ENCODE data around the gene RBBP7.
A peak's percentile ranks its signal among the peaks of the same experiment; 100 is the strongest.

Gene RBBP7

DNA sequence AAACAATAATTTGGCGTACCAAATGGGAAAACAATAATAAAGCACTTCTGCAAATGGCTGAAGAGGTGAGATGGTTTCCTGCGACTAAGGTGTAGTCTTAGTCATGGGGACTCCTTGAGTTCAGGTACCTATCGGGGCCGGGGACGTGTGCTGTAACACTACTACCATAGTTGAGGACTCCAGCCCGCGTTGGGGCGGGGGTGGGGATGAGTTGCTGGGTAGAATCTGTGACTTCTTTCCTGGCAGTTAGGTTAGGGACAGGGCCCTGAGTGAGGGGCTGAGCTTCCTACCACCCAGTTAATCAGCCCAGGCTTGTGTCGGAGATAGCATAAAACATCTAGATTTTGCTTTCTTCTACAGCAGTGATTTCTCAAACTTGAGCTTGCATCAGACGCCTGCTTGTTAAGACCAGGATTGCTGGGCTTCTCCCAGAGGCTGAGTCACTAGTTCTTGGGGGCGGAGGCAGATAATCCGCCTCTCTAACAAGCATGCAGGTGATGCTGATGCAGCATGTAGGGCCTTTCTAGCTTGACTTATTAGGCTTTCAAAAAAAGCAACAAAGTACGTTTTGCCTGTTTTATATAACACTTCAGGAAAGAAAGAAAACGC is 30.2 kb downstream of the RBBP7 start:
- Histone ChIP-seq H3K4me3 (ENCODE audit: low read depth in 1 of 2, low read length in 2 of 2) (no peak overlapping the region), H3K9me3 (ENCODE audit: control insufficient read depth in 1 of 2, low read length in 2 of 2) (no peaks in the 10 kb centered on the region), H3K36me3 (ENCODE audit: control insufficient read depth in 1 of 2, insufficient read depth in 2 of 2, low read length in 2 of 2) (peaks cover 15 to 25% of the 10 kb centered on the region in 2 donors), H3K27ac (ENCODE audit: low read length) (no peak overlapping the region), H3K27me3 (ENCODE audit: low read depth, low read length) (no peaks in the 10 kb centered on the region), H3K4me1 (ENCODE audit: control insufficient read depth in 1 of 2, insufficient read depth in 2 of 2, low read length in 2 of 2) (peaks cover 0 to 2% of the 10 kb centered on the region in 2 donors)

DNA sequence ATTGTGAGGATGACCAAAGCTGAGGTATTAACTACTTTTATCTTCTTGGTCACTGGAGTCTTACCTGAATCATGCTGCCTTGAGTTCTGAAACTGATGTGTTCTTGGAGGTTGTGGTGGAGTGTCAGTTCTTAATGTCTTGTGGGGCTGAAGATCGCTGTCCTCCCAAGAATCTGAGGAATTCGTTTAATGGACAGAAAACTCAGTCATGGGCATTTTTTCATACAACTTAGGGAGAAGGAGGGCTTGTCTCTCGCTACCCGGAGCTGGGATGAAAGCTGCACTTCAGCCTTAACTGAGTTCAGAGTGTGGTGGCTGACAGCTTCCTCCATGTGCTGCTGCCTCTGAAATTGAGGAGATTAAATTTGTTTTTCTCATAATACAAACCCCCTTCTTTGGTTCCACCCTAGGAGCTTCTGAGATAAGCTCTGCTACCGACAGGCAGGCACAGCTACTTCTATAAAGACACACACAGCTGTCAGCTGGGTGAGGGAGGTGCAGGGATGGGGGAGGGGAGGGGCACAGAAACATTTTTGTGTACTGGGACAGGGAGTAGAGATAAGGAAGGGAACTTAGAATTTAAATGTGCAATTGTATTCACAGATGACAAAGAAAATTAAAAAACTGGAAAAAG is 30.8 kb downstream of the RBBP7 start:
- Histone ChIP-seq H3K27ac (ENCODE audit: low read length) (peak overlapping the region; percentile 39), H3K36me3 (ENCODE audit: control insufficient read depth in 1 of 2, insufficient read depth in 2 of 2, low read length in 2 of 2) (peaks cover 15 to 25% of the 10 kb centered on the region in 2 donors), H3K4me1 (ENCODE audit: control insufficient read depth in 1 of 2, insufficient read depth in 2 of 2, low read length in 2 of 2) (peaks cover 0 to 2% of the 10 kb centered on the region in 2 donors), H3K9me3 (ENCODE audit: control insufficient read depth in 1 of 2, low read length in 2 of 2) (no peaks in the 10 kb centered on the region), H3K27me3 (ENCODE audit: low read depth, low read length) (no peaks in the 10 kb centered on the region), H3K4me3 (ENCODE audit: low read depth in 1 of 2, low read length in 2 of 2) (no peak overlapping the region)

DNA sequence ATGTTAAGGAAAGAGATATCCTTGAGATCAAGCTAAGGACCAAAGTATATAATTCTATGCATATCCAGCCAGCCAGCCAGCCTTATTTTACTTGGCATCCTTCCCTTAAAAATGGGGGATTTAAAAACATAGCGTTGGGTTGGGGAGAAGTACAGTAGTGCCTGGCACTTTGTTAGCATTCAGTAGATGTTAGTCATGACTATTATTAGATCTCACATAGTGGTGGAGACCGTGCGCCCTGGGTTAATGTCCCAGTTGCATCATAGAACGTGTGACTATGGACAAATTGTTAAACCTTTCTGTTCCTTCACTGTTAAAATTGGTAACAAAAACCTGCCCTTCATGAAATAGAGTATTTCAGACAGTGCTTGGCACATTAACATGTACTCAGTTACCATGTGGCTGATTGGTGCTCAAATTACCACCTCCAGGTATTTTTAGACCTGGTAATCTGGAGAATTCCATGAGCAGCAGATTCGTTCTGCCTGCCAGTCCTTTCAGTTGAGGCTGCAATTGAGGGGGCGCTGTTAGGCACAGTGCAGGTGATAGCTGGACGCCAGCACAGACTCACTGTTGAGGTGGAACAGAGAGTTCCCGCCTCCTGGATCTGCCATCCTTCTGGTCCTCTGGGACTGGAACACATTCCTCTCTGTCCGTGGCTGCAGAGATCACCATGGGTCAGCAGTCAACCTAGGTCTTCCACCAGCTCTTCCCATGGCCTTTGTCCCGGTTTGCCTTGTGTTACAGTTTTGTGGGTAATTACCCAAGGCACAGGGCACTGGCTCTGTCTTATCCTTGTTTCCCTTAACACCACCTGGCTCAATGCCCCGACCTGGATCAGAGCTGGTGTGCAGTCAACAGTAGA is 31.7 kb downstream of the RBBP7 start:
- H3K27me3 ChIP-seq (ENCODE audit: low read depth, low read length) = no peaks in the 10 kb centered on the region
- peak overlapping the region; percentile 39 for H3K27ac ChIP-seq (ENCODE audit: low read length)

GRCh38 chrX:16836371-16836770 is 33.8 kb downstream of the RBBP7 start:
- no peaks in the 10 kb centered on the region for H3K27me3 ChIP-seq (ENCODE audit: low read depth, low read length)
- H3K4me3 ChIP-seq (ENCODE audit: low read depth in 1 of 2, low read length in 2 of 2) = no peak overlapping the region
- H3K9me3 ChIP-seq (ENCODE audit: control insufficient read depth in 1 of 2, low read length in 2 of 2) = no peaks in the 10 kb centered on the region
- peaks cover 0 to 2% of the 10 kb centered on the region in 2 donors for H3K4me1 ChIP-seq (ENCODE audit: control insufficient read depth in 1 of 2, insufficient read depth in 2 of 2, low read length in 2 of 2)
- H3K27ac ChIP-seq (ENCODE audit: low read length) = no peak overlapping the region
- H3K36me3 ChIP-seq (ENCODE audit: control insufficient read depth in 1 of 2, insufficient read depth in 2 of 2, low read length in 2 of 2) = peaks cover 15 to 25% of the 10 kb centered on the region in 2 donors

More for the DNA sequence above, 31.7 kb downstream of the RBBP7 start:
- Histone ChIP-seq H3K4me3 (ENCODE audit: low read depth in 1 of 2, low read length in 2 of 2) (no peak overlapping the region), H3K4me1 (ENCODE audit: control insufficient read depth in 1 of 2, insufficient read depth in 2 of 2, low read length in 2 of 2) (peaks cover 0 to 2% of the 10 kb centered on the region in 2 donors), H3K36me3 (ENCODE audit: control insufficient read depth in 1 of 2, insufficient read depth in 2 of 2, low read length in 2 of 2) (peaks cover 23 to 25% of the 10 kb centered on the region in 2 donors), H3K9me3 (ENCODE audit: control insufficient read depth in 1 of 2, low read length in 2 of 2) (no peaks in the 10 kb centered on the region)

- peak overlapping the region; percentile 31 for H3K27ac ChIP-seq (ENCODE audit: low read length)
- H3K9me3 ChIP-seq (ENCODE audit: control insufficient read depth in 1 of 2, low read length in 2 of 2) = no peaks in the 10 kb centered on the region
- peaks cover 0 to 2% of the 10 kb centered on the region in 2 donors for H3K4me1 ChIP-seq (ENCODE audit: control insufficient read depth in 1 of 2, insufficient read depth in 2 of 2, low read length in 2 of 2)
- no peak overlapping the region for H3K4me3 ChIP-seq (ENCODE audit: low read depth in 1 of 2, low read length in 2 of 2)
- peaks cover 15 to 20% of the 10 kb centered on the region in 2 donors for H3K36me3 ChIP-seq (ENCODE audit: control insufficient read depth in 1 of 2, insufficient read depth in 2 of 2, low read length in 2 of 2)
- no peaks in the 10 kb centered on the region for H3K27me3 ChIP-seq (ENCODE audit: low read depth, low read length)
These were observed 35.4 kb downstream of the RBBP7 start for GRCh38 chrX:16834806-16835205.

GRCh38 chrX:16832301-16832700 is 37.9 kb downstream of the RBBP7 start:
- no peaks in the 10 kb centered on the region for H3K9me3 ChIP-seq (ENCODE audit: control insufficient read depth in 1 of 2, low read length in 2 of 2)
- H3K27ac ChIP-seq (ENCODE audit: low read length) = no peak overlapping the region
- H3K4me1 ChIP-seq (ENCODE audit: control insufficient read depth in 1 of 2, insufficient read depth in 2 of 2, low read length in 2 of 2) = peaks cover 0 to 5% of the 10 kb centered on the region in 2 donors
- peaks cover 7 to 14% of the 10 kb centered on the region in 2 donors for H3K36me3 ChIP-seq (ENCODE audit: control insufficient read depth in 1 of 2, insufficient read depth in 2 of 2, low read length in 2 of 2)
- H3K4me3 ChIP-seq (ENCODE audit: low read depth in 1 of 2, low read length in 2 of 2) = no peak overlapping the region
- no peaks in the 10 kb centered on the region for H3K27me3 ChIP-seq (ENCODE audit: low read depth, low read length)

DNA sequence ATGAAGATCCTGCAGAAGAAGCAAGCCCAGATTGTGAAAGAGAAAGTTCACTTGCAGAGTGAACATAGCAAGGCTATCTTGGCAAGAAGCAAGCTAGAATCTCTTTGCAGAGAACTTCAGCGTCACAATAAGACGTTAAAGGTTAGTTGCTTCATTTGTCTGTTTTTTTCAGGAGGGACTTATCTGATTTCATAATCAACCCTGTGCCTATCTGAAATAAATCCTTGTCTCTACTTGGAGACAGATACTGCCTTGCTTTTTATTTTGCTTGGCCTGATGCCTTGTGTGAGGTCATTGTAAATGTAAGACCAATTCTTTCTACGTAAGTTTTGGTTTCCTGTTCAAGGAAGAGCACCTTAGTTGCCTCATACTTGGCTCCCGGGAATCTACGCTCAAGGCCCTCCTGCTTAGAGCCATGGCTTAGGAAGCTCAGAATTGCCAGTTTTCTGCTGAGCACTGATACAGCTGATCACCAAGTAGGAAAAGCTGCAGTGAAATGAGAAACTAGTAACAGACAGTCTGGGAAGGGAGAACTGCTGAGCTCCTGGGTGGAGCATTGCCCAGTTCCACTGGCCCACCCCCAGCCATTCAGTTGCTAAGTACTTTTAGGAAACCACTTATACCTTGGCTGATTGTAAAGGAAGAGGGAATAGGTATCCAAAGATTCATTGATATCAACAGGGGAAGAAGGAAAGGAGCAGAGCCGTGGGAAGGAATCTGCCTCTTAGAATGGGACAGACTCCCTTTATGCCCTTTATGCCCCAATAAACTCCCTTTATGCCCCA is 41.8 kb downstream of the RBBP7 start:
- peaks cover 0 to 13% of the 10 kb centered on the region in 2 donors for H3K36me3 ChIP-seq (ENCODE audit: control insufficient read depth in 1 of 2, insufficient read depth in 2 of 2, low read length in 2 of 2)
- peak overlapping the region; percentile 14 for H3K4me3 ChIP-seq (ENCODE audit: low read depth in 1 of 2, low read length in 2 of 2)
- peak overlapping the region; percentile 84 for H3K27ac ChIP-seq (ENCODE audit: low read length)
- H3K4me1 ChIP-seq (ENCODE audit: control insufficient read depth in 1 of 2, insufficient read depth in 2 of 2, low read length in 2 of 2) = peaks cover 0 to 7% of the 10 kb centered on the region in 2 donors
- no peaks in the 10 kb centered on the region for H3K9me3 ChIP-seq (ENCODE audit: control insufficient read depth in 1 of 2, low read length in 2 of 2)
- no peaks in the 10 kb centered on the region for H3K27me3 ChIP-seq (ENCODE audit: low read depth, low read length)

GRCh38 chrX:16827225-16827624 is 42.9 kb downstream of the RBBP7 start:
- Histone ChIP-seq H3K4me3 (ENCODE audit: low read depth in 1 of 2, low read length in 2 of 2) (no peak overlapping the region), H3K27ac (ENCODE audit: low read length) (peak overlapping the region; percentile 14), H3K4me1 (ENCODE audit: control insufficient read depth in 1 of 2, insufficient read depth in 2 of 2, low read length in 2 of 2) (peaks cover 0 to 7% of the 10 kb centered on the region in 2 donors), H3K27me3 (ENCODE audit: low read depth, low read length) (no peaks in the 10 kb centered on the region), H3K9me3 (ENCODE audit: control insufficient read depth in 1 of 2, low read length in 2 of 2) (no peaks in the 10 kb centered on the region), H3K36me3 (ENCODE audit: control insufficient read depth in 1 of 2, insufficient read depth in 2 of 2, low read length in 2 of 2) (peaks cover 5 to 15% of the 10 kb centered on the region in 2 donors)

DNA sequence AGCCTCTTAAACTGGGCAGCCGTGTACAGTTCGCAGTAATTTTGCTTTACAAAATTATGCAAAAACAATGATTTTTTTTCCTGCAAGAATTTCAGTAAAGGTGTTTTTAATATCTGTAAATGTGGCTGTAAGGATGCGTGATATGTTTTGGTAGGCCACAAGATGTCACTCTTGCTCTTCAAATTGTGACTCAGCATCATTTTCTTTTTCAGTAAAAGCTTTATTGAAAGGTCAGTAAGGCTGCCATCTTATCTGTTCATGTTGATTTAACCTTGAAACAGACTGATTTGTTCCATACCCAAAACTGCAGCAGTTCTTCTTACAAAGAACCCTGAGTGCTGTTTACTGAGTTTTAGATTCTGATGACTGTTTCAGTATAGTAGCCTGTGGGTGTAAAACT is 44.0 kb downstream of the RBBP7 start:
- no peak overlapping the region for H3K4me3 ChIP-seq (ENCODE audit: low read depth in 1 of 2, low read length in 2 of 2)
- no peaks in the 10 kb centered on the region for H3K27me3 ChIP-seq (ENCODE audit: low read depth, low read length)
- peaks cover 5 to 13% of the 10 kb centered on the region in 2 donors for H3K36me3 ChIP-seq (ENCODE audit: control insufficient read depth in 1 of 2, insufficient read depth in 2 of 2, low read length in 2 of 2)
- peaks cover 0 to 7% of the 10 kb centered on the region in 2 donors for H3K4me1 ChIP-seq (ENCODE audit: control insufficient read depth in 1 of 2, insufficient read depth in 2 of 2, low read length in 2 of 2)
- H3K27ac ChIP-seq (ENCODE audit: low read length) = no peak overlapping the region
- H3K9me3 ChIP-seq (ENCODE audit: control insufficient read depth in 1 of 2, low read length in 2 of 2) = no peaks in the 10 kb centered on the region

DNA sequence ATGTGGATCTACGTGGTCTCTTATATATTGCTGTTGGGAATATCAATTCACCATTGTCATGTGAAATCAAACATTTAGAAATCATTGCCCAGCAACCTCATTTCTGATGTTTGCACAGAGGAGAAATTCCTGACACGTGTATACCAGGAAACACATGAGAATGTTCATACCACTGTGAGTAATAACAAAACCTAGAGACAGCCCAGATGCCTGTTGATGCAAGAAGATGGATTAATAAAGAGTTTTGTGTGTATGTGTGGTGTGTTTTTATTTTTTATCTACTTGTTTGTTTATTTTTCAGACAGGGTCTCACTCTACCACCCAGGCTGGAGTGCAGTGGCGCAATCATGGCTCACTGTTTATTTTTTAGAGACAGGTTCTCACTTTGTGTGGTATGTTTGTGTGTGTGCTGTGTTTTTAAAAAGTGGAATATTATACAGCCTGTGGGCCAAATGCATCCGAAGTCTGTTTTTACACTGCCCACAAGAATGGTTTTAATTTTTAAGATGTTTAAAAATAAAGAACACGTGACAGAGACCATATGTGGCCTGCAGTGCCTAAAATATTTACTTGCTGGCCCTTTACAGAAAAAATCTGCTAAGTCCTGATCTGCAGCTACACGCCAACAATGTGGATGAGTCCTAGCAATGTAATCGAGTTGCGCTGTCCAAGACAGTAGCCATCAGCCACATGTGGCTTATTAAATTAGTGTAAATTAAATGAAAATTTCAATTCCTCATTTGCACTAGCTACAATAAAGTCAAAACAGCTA is 44.7 kb downstream of the RBBP7 start:
- Histone ChIP-seq H3K27ac (ENCODE audit: low read length) (no peak overlapping the region), H3K4me3 (ENCODE audit: low read depth in 1 of 2, low read length in 2 of 2) (no peak overlapping the region), H3K4me1 (ENCODE audit: control insufficient read depth in 1 of 2, insufficient read depth in 2 of 2, low read length in 2 of 2) (peaks cover 0 to 7% of the 10 kb centered on the region in 2 donors), H3K9me3 (ENCODE audit: control insufficient read depth in 1 of 2, low read length in 2 of 2) (no peaks in the 10 kb centered on the region), H3K27me3 (ENCODE audit: low read depth, low read length) (no peaks in the 10 kb centered on the region), H3K36me3 (ENCODE audit: control insufficient read depth in 1 of 2, insufficient read depth in 2 of 2, low read length in 2 of 2) (peaks cover 5 to 13% of the 10 kb centered on the region in 2 donors)
